Renal cortical epithelial cell (primary cell): Measurements from ENCODE around the gene ZMYND8. TPM values are rescaled to one million over a fixed set of nuclear protein-coding genes. Genes with fewer than 3 reads are reported as not detected.
"Not testable (repeated sequence)": the region's sequence is repeated elsewhere in the genome, so short reads cannot be mapped to it uniquely, and the experiment has no call there.

Source experiments
- DNase-seq: peaks from one replicate; pipeline ENCODE4 v3.0.0-alpha.2; 2011; ENCODE audit warnings: low read depth
- total RNA-seq: library from RNA; depleted of rRNA; stranded (reverse); fragments of >200 nt; gene quantifications from 2 replicates; pipeline ENCODE4 v1.2.3, GENCODE V29; 2014

ZMYND8 gene
- 11.8 and 21.9 TPM in 2 replicates for total RNA-seq

GRCh38 chr20:47356526-47357295 is at the start of gene ZMYND8:
TSS of gene ZMYND8 (minus strand) at chr20:47356699. CDS start at chr20:47356670, 29 bp downstream.
- DNase-seq, result peak; percentile 86

GRCh38 chr20:47405775-47406325 is 49.4 kb upstream of the ZMYND8 start:
- DNase-seq, result no peak

GRCh38 chr20:47400685-47401084 is 44.2 kb upstream of the ZMYND8 start:
- no peak for DNase-seq

GRCh38 chr20:47397652-47398301 is 41.3 kb upstream of the ZMYND8 start:
- no peak for DNase-seq

GRCh38 chr20:47396762-47397476 is 40.4 kb upstream of the ZMYND8 start:
- DNase-seq, result no peak

- DNase-seq, result not testable (repeated sequence)
Observed at GRCh38 chr20:47393796-47394514, 37.5 kb upstream of the ZMYND8 start.

GRCh38 chr20:47392721-47393073 is 36.2 kb upstream of the ZMYND8 start:
- peak; percentile 72 for DNase-seq

- DNase-seq, result peak; percentile 84
Observed at GRCh38 chr20:47392015-47392720, 35.7 kb upstream of the ZMYND8 start.

GRCh38 chr20:47391276-47392010 is 34.9 kb upstream of the ZMYND8 start:
- no peak for DNase-seq

- DNase-seq, result peak; percentile 88
Observed at GRCh38 chr20:47389867-47390347, 33.4 kb upstream of the ZMYND8 start.

- DNase-seq, result not testable (repeated sequence)
Observed at GRCh38 chr20:47385968-47386367, 29.5 kb upstream of the ZMYND8 start.

GRCh38 chr20:47382746-47383415 is 26.4 kb upstream of the ZMYND8 start:
- DNase-seq, result no peak

- no peak for DNase-seq
Observed at GRCh38 chr20:47380481-47380880, 24.0 kb upstream of the ZMYND8 start.

- DNase-seq, result peak; percentile 21
Observed at GRCh38 chr20:47379433-47380150, 23.1 kb upstream of the ZMYND8 start.

- DNase-seq, result no peak
Observed at GRCh38 chr20:47377122-47377722, 20.7 kb upstream of the ZMYND8 start.

GRCh38 chr20:47376096-47376643 is 19.7 kb upstream of the ZMYND8 start:
- DNase-seq, result not testable (repeated sequence)

- DNase-seq, result not testable (repeated sequence)
Observed at GRCh38 chr20:47374121-47374520, 17.6 kb upstream of the ZMYND8 start.

GRCh38 chr20:47373206-47373733 is 16.8 kb upstream of the ZMYND8 start:
- DNase-seq, result no peak
